GM18502 (cell line): ENCODE results near the gene PSMB4.
"Not testable (repeated sequence)": the region's sequence is repeated elsewhere in the genome, so short reads cannot be mapped to it uniquely, and the experiment has no call there.

Experiments
- ATAC-seq: cut with Tn5 transposase; IDR thresholded peaks from one replicate; pipeline ENCODE4 v1.9.1; 2021; ENCODE audit warnings: mild to moderate bottlenecking; ENCODE audit not compliant: unreplicated experiment, poor library complexity

PSMB4 gene

DNA sequence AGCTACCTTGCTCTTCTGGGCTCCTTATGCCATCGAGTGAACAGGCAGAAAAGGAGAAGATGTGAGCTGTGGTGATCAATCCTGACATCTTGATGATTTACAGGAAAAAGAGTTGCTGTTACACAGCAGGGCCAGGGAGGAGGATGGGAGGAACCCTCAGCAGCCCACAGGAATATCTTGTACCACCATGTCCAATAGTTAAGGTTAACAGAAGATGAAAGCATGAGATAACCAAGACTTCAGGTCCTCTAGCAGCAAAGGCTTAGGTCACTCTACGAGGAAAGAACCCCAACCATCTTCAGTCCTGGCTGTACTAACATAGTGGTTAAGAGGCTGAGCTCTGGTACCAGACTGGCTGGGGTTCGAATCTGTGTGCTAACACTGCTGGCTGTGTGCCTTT, 14.8 kb upstream of the PSMB4 start:
- ATAC-seq = no peak

DNA sequence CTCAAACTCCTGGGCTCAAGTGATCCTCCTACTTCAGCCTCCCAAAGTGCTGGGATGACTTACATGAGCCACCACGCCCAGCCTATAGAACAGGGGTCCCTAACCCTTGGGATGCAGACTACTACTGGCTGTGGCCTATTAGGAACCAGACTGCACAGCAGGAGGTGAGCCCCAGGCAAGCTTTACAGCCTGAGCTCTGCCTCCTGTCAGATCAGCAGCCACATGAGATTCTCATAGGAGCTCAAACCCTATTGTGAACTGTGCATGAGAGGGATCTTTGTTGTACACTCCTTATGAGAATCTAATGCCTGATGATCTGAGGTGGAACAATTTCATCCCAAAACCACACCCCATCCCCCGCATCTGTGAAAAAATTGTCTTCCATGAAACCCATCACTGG, 13.4 kb upstream of the PSMB4 start:
- ATAC-seq = no peak

DNA sequence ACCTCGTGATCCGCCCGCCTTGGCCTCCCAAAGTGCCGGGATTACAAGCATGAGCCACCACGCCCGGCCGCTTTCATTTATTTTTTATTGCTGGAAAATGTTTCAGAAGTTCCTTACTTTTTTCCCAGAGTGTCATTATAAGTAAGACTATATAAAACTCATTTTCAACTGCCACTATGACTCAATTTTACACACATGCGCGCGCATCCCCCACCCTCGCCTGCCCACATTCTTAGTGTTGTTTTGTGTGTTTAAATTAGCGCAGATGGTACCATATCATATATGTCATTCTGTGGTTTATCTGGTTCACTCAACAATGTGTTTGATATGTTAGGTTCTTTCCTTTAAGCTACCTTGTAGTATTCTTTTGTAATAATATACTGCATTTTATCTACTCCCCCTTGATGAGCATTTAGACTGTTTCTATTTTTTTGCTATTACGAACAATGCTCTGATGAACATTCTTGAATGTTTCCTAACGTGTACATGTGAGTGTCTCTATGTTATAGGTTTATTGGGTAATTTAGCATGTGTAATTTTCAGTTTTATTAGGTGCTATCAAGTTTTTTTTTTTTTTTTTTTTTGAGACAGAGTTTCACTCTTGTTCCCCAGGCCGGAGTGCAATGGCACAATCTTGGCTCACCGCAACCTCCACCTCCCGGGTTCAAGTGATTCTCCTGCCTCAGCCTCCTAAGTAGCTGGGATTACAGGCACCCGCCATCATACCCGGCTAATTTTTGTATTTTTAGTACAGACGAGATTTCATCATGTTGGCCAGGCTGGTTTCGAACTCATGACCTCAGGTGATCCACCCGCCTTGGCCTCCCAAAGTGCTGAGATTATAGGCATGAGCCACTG, 8.9 kb upstream of the PSMB4 start:
- not testable (repeated sequence) for ATAC-seq

DNA sequence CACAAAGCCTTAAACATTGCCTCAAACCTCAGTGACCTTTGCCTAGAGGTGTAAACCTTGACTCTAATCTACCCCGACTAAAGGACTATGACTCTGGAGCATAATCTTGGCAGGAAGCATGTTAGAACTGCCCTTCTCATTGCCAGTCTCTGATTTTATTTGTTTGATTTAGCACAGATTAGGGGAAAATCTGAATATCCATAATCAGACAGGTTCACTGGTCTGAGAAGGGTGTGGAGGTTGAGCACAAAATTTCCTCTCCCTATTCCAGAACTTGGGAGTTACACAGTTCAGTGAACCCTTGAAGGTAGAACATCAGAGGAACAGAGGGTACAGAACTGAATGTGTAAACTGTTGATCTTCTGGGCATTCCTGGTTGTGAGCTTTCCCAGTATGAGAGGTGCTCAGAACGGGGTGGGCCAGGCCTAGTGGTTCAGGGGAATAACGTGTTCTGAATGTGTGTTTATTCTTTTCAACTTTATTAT, 8.3 kb upstream of the PSMB4 start:
- ATAC-seq = no peak

DNA sequence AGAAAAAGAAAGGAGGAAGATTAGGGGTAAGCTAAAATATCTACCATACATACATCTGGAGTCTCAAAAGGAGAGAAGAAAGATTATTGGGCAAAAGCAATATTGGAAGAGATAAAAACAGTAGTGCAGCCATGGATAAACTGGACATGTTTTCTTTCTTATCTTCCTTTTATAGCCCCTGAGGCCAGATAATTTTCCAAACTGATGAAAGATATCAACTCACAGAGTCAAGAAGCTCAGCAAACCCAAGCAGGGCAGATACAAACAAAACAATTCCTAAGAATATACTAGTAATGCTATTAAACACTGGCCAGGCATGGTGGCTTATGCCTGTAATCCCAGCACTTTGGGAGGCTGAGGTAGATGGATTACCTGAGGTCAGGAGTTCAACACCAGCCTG, 5.8 kb upstream of the PSMB4 start:
- ATAC-seq = no peak

DNA sequence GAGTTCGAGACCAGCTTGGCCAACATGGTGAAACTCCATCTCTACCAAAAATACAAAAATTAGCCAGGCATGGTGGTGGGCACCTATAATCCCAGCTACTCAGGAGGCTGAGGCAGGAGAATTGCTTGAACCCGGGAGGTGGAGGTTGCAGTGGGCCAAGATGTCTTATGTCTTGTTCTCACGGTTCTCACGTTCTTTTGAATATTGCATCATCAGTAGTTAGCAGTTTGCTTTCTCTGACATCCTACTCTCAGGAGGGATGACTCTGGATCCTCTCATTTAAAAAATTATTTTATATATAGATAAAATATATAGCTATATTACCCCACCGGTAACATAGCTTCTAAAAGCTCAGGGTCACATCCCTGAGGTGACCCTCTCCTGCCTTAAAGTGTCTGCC, 3.1 kb upstream of the PSMB4 start:
- not testable (repeated sequence) for ATAC-seq

DNA sequence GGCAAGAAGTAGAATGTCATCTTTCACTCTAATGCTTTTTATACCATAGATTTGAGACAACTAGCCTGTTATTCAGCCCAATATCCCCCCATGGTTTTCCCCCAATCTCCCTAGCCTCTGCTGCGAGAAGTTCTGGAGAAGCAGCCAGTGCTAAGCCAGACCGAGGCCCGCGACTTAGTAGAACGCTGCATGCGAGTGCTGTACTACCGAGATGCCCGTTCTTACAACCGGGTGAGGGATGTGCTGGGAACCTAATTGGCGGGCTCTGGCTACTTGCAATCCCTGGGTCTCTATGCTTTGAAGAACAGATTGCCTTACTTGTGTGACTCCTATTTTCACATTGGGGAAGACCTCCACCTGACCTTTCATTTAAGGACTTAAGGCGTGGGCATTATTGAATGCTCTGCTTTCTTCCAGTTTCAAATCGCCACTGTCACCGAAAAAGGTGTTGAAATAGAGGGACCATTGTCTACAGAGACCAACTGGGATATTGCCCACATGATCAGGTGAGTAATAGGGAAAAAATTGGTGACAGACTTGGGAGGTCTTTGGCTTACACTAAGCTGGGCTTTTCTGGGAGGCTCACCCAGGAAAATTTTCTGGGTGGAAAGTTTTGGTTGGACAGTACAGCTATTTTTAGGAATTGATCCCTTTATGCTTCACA, 1.9 kb downstream of the PSMB4 start:
- ATAC-seq = no peak

DNA sequence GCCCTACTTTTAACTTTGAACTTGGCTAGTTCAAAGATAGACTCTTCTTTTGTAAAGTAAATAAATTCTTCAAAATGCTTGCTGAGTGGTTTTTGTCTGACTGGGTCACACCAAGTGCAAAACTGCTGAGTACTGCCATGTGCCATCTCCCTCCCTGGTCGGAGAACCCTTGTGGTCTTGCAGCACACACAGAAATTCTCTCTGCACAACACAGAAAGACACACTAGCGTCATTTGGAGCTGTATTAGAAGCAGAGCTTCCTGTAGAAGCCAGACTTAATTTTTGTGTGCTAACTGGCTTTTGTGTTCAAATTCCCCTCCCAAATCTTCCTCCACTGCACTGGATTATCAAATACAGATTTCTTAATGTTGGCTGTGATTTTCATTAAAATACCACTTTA, 2.5 kb downstream of the PSMB4 start:
- ATAC-seq = no peak

DNA sequence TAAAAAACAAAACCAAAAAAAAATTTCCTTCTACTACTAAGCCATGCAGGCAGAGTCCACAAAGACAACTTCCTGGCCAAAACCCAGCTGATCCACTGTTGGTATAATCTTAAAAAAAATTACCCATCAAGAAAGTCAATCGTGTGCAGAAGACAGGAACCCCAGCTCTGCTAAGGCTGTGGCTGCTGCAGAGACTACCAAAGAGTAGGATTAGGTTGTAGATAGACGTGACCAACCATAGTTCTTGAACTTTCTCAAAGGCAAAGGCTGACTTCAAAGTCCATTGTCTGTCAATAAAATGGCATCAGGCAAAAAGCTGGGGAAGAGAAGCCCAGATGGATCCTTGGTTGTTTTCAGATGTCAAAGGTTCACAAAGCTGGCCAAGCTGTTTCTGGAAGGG, 3.4 kb downstream of the PSMB4 start:
- no peak for ATAC-seq

DNA sequence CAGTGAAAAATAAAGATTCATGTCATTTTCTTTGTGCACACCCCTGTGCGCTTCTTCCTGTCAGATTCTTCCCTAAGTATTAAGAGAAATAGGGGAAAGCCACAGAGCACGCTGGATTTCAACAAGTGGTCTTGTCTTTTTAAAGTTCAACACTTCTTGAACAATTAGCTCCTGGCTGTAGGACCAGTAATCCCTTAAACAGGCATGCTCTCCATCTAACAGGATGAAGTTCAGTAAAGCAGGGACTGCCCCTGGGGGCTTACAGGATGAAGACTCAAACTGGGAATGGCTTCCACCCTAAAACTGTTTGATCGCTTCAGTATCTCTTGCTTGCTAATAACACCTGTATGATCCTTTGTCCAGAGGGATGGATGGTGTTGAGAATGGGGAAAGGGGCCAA, 4.2 kb downstream of the PSMB4 start:
- no peak for ATAC-seq

DNA sequence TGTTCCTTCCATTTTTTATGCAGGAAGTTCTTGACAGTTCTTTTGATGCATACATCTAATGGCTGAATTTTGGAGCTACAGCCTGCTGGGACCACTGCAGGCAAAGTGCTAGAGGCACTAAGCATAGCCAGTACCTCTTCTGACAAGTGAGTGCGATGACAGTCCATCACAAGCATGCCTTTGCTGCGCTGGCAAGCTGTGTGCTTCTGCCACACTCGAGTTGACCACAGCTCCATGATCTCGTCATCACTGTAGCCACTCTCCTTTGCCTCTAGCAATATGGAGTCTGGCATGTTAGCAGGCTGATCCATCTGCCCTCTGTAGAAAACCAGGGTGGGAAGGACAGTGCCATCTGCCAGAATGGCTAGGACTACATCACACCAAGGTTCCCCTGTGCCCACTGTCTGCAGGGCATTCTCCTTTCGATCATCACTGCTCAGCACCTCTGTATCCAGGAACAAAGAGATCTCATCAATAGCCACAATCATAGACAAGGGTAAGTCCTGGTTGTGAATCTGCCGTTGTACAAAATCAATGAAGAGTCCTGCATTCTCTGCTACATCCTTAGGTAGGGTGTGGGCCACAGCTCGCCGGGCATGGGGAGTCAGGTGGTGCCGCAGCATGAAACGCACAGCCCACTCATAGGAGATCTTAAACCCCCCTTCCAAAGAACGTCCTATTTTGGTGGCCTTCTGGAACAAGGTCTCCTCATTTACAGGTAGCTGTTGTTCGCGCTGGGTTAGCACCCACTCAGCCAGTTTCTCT, 6.0 kb downstream of the PSMB4 start:
- no peak for ATAC-seq

DNA sequence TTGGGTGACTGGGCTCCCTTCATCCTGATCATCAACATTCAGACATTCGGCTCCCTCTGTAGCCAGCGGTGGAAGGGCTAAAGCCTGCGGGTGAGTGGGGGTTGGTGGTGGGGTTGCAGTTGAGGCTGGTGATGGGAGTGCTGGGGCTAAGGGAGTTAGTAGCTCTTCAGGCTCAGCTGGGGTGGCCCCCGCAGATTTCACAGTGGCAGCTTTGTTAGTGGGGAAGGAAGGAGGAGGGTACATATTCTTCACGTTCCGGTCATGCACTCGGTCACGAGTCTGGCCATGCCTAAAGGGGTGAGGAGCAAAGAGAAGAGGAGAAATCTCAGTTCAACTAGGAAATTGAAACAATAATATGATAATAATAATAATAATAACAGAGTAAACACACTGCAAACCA, 6.8 kb downstream of the PSMB4 start:
- ATAC-seq = no peak

DNA sequence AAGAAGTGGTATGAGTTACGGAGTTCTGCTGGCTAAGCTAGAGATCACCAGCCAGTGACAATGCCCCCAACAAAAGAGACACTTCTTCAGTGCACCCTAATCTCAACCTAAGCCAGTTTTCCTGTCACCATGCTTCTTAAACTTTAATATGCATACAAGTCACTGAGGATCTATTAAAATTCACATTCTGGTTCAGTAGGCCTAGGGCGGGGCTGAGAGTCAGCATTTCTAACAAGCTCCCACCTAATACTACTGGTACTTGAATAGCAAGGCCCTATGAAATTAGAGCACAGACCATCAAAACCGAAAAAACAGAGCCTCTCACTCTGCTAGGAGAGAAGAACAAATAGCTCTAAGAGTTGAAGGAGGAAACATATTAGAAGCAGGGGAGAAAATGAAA, 7.9 kb downstream of the PSMB4 start:
- ATAC-seq = no peak

DNA sequence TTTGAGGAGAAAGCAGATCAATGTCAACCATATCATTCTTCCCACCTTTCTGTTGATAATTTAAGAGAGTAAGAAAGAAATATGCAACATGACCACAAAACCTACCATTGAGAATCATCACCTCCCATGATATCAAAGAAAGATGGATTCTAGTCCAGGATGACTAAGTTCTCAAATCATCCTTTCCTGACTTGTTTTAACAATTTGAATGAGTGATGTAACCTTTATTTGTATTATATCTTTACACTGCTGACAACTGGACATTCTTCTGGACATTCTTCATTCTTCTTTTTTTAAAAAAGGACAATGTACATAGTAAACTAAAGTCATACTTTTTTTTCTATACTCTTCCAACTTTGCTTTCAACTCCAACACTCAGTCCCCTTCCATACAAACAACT, 9.5 kb downstream of the PSMB4 start:
- no peak for ATAC-seq

DNA sequence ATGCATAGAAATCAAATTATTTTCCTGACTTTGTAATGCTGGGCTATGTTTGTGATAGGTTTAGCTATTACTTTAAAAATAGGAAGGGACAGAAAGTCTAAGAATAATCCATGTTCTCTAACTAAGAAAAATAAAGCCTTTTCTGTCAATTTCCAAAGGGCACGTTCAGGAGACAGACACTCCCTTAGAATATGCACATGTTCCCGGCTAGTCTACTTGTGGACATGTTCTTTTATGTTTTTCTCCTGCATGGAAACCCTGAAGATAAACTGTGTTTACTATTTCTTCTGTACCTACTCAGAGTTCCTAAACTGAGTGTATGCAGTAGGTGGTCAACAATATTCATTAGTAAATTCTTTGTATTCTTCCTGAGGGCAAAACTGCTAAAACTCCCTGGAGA, 12.5 kb downstream of the PSMB4 start:
- ATAC-seq = no peak

DNA sequence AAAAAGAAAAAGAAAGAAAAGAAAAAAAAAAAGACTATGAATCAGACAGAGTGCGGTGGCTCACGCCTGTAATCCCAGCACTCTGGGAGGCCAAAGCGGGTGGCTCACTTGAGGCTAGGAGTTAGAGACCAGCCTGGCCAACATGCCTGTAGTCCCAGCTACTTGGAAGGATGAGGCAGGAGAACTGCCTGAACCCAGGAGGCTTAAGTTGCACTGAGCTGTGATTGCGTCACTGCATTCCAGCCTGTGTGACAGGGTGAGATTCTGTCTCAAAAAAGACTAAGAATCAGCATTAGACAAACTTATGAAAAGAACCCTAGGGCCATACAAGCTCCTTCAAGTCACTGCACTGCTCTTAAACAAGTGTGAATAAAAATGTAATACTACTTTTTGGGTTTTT, 16.9 kb downstream of the PSMB4 start:
- ATAC-seq = no peak

DNA sequence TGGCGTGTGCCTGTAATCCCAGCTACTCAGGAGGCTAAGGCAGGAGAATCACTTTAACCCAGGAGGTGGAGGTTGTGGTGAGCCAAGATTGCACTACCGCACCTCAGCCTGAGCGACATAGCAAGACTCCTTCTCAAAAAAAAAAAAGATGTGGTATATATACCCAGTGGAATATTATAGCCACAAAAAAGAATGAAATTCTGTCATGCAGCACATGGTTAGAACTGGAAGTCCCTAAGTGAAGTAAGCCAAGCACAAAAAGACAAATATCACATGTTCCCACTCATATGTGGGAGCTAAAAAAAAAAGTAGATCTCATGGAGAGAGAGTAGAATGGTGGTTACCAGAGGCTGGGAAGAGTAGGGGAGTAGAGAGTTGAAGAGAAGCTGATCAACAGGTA, 18.7 kb downstream of the PSMB4 start:
- no peak for ATAC-seq

DNA sequence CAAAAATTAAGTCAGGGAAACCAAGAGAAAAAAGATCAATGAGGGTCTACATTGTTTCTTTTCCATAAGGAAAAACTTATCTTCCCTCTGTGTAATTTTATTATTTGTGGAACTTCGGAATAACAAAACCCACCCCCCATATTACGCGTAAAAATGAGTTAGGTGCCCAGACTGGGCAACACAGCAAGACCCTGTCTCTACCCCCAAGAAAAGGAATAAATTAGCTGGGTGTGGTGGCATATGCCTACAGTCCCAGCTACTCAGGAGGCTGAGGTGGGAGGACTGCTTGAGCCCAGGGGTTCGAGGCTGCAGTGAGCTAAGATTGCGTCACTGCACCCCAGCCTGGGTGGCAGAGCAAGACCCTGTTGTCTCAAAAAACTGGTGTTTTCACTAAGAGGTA, 20.4 kb downstream of the PSMB4 start:
- ATAC-seq = no peak

DNA sequence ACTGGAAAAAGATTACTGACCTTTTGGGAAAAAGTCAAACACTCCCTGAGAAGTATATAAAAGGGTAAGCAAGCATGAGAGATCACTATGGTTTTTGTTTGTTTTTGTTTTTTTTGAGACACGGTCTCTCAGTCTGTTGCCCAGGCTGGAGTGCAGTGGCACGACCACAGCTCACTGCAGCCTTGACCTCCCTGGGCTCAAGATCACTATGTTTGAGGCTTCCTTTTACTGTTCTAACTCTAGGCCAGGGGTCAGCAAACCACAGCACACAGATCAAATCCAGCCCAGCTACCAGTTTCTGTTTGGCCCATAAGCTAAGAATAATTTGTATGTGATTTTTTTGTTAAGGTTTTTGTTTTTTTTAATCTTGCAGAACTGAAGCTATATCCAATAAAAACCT, 25.7 kb downstream of the PSMB4 start:
- no peak for ATAC-seq

DNA sequence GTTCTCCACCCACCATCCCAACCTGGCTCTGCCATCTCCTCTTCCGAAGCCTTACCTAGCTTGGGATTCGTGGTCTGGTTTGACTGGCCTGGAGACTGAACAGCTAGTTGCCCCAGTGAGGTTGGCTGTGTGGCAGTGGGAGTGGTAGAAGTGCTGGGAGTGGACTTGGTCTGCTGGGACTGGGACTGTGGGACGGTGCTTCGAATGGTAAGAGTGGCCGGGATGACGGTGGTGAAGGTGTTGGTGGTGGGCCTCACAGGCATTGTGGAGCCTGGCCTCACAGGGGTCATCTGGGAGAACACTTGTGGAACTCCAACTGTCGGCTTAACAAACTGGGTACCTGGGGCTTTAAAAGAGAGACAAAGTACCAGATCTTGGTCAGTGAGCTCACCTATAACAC, 28.7 kb downstream of the PSMB4 start:
- ATAC-seq = no peak

DNA sequence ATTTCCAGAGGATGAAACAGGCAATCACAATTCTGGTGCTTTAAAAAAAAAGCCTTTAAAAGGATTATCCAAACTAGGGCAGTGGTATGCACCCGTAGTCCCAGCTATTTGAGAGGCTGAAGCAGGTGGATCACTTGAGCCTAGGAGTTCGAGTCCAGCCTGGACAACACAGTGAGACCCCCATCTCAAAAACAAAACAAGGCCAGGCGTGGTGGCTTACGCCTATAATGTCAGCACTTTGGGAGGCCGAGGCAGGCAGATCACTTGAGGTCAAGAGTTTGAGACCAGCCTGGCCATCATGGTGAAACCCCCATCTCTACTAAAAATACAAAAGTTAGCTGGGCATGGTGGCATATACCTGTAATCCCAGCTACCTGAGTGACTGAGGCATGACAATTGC, 34.5 kb downstream of the PSMB4 start:
- ATAC-seq = not testable (repeated sequence)
